ENCODE data around the gene BACH2.

BACH2 gene

GRCh38 chr6:90204327-90205056 is 92.2 kb downstream of the BACH2 start:
- no peak for DNase-seq

GRCh38 chr6:90203672-90204071 is 93.0 kb downstream of the BACH2 start:
- DNase-seq: no peak

- DNase-seq: peak; percentile 4
These were observed 94.5 kb downstream of the BACH2 start for GRCh38 chr6:90202156-90202555.

GRCh38 chr6:90199900-90200299 is 96.7 kb downstream of the BACH2 start:
- DNase-seq: no peak

GRCh38 chr6:90198758-90199425 is 97.8 kb downstream of the BACH2 start:
- no peak for DNase-seq

GRCh38 chr6:90197854-90198496 is 98.7 kb downstream of the BACH2 start:
- peak; percentile 10 for DNase-seq

- DNase-seq: no peak
These were observed 101.4 kb downstream of the BACH2 start for GRCh38 chr6:90195094-90195829.

- DNase-seq: no peak
These were observed 102.2 kb downstream of the BACH2 start for GRCh38 chr6:90194371-90194841.

GRCh38 chr6:90193359-90193758 is 103.3 kb downstream of the BACH2 start:
- no peak for DNase-seq

GRCh38 chr6:90192857-90193256 is 103.8 kb downstream of the BACH2 start:
- no peak for DNase-seq

GRCh38 chr6:90190752-90191395 is 105.8 kb downstream of the BACH2 start:
- DNase-seq: no peak

GRCh38 chr6:90190131-90190530 is 106.5 kb downstream of the BACH2 start:
- no peak for DNase-seq

GRCh38 chr6:90187437-90188121 is 109.1 kb downstream of the BACH2 start:
- no peak for DNase-seq

- DNase-seq: peak; percentile 80
These were observed 109.8 kb downstream of the BACH2 start for GRCh38 chr6:90186637-90187371.

- no peak for DNase-seq
These were observed 110.6 kb downstream of the BACH2 start for GRCh38 chr6:90186026-90186425.

- DNase-seq: peak; percentile 95
These were observed 112.0 kb downstream of the BACH2 start for GRCh38 chr6:90184334-90185298.

- no peak for DNase-seq
These were observed 112.9 kb downstream of the BACH2 start for GRCh38 chr6:90183587-90184333.

GRCh38 chr6:90180526-90180925 is 116.1 kb downstream of the BACH2 start:
- DNase-seq: no peak
